Kidney epithelial cell (primary cell): Measurements from ENCODE around the gene COMMD2. TPM values are rescaled to one million over a fixed set of nuclear protein-coding genes. Genes with fewer than 3 reads are reported as not detected.

Source experiments
- DNase-seq: peaks from one replicate; pipeline ENCODE4 v3.0.0-alpha.2; 2010; ENCODE audit warnings: low read depth
- H3K27me3 ChIP-seq: 2 replicates; pipeline ENCODE4 v1.6.0; 2011; ENCODE audit warnings: low read length; ENCODE audit not compliant: control insufficient read depth, insufficient read depth
- H3K36me3 ChIP-seq: 2 replicates; pipeline ENCODE4 v1.5.1; 2011; ENCODE audit warnings: low read length; ENCODE audit not compliant: control insufficient read depth, insufficient read depth
- H3K4me3 ChIP-seq: 2 replicates; pipeline ENCODE4 v1.5.1; 2011; ENCODE audit warnings: low read depth, mild to moderate bottlenecking, control low read depth, low read length
- CTCF ChIP-seq: IDR thresholded peaks from 2 replicates; pipeline ENCODE4 v1.5.1; 2011; ENCODE audit warnings: mild to moderate bottlenecking, moderate library complexity, low read length, control low read depth, inconsistent platforms; ENCODE audit not compliant: insufficient read depth, poor library complexity, severe bottlenecking
- total RNA-seq: library from RNA; depleted of rRNA; stranded (reverse); fragments of >200 nt; gene quantifications from 2 replicates; pipeline ENCODE4 v1.2.3, GENCODE V29; 2015

Gene COMMD2
- total RNA-seq, 1 donor from 2014 or later: 31.9 TPM

- no peaks in the 10 kb centered on the region for H3K36me3 ChIP-seq
- TF ChIP-seq CTCF: no peak
- DNase-seq: no peak
- H3K27me3 ChIP-seq: no peaks in the 10 kb centered on the region
- H3K4me3 ChIP-seq: no peak overlapping the region
Observed at GRCh38 chr3:149727656-149728055, 24.6 kb downstream of the COMMD2 start.

GRCh38 chr3:149726716-149727407 is 25.4 kb downstream of the COMMD2 start:
- H3K4me3 ChIP-seq: no peak overlapping the region
- no peaks in the 10 kb centered on the region for H3K36me3 ChIP-seq
- H3K27me3 ChIP-seq: no peaks in the 10 kb centered on the region
- no peak for TF ChIP-seq CTCF
- DNase-seq: no peak

GRCh38 chr3:149723781-149724180 is 28.5 kb downstream of the COMMD2 start:
- no peak overlapping the region for H3K4me3 ChIP-seq
- H3K36me3 ChIP-seq: no peaks in the 10 kb centered on the region
- no peak for DNase-seq
- no peaks in the 10 kb centered on the region for H3K27me3 ChIP-seq
- no peak for TF ChIP-seq CTCF

- Histone ChIP-seq H3K27me3 (no peaks in the 10 kb centered on the region), H3K4me3 (no peak overlapping the region), H3K36me3 (no peaks in the 10 kb centered on the region)
- TF ChIP-seq CTCF: no peak
- no peak for DNase-seq
Observed at GRCh38 chr3:149720918-149721317, 31.4 kb downstream of the COMMD2 start.

GRCh38 chr3:149717391-149718056 is 34.8 kb downstream of the COMMD2 start:
- Histone ChIP-seq H3K36me3 (no peaks in the 10 kb centered on the region), H3K4me3 (no peak overlapping the region), H3K27me3 (no peaks in the 10 kb centered on the region)
- TF ChIP-seq CTCF: peak; percentile 65
- DNase-seq: peak; percentile 34

DNA sequence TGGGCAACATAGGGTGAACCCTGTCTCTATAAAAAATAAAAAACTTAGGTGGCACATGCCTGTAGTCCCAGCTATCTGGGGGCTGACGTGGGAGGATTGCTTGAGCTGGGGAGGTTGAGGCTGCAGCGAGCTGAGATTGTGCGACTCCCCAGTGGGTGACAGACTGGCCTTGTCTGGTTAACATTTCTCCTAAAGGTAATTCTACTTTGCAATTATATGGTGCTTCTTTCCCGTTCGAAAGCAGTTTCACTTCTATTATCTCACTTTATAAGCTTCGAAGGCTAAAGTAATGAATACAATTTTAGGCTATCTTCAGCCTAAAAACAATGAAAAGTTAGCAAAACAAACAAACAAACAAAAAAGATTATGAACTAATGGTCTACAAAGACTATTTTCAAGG is 35.3 kb downstream of the COMMD2 start:
- no peak for TF ChIP-seq CTCF
- H3K36me3 ChIP-seq: no peaks in the 10 kb centered on the region
- H3K27me3 ChIP-seq: no peaks in the 10 kb centered on the region
- no peak overlapping the region for H3K4me3 ChIP-seq
- DNase-seq: no peak
